ENCODE data around the gene CEP131.

DNA sequence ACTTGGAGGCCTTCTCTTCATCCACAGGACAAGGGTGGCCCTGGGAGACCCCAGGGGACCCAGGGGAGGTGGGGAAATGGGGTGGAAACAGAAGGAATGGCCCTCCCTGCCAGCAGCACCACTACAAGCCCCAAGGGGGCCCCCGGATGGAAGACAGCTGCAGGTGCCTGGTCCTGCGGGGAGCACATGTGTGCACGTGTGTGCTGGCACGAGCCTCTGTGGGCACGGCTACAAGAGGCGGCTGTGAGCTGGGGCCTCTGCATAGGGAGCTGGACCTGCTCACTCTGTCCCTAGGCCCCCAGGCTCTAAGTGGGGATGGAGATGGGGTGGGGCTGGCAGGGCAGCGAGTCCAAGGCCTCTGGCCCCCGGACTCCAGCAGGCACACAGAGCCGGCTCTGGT, 43.5 kb downstream of the CEP131 start:
- TF ChIP-seq, protein P1, sequence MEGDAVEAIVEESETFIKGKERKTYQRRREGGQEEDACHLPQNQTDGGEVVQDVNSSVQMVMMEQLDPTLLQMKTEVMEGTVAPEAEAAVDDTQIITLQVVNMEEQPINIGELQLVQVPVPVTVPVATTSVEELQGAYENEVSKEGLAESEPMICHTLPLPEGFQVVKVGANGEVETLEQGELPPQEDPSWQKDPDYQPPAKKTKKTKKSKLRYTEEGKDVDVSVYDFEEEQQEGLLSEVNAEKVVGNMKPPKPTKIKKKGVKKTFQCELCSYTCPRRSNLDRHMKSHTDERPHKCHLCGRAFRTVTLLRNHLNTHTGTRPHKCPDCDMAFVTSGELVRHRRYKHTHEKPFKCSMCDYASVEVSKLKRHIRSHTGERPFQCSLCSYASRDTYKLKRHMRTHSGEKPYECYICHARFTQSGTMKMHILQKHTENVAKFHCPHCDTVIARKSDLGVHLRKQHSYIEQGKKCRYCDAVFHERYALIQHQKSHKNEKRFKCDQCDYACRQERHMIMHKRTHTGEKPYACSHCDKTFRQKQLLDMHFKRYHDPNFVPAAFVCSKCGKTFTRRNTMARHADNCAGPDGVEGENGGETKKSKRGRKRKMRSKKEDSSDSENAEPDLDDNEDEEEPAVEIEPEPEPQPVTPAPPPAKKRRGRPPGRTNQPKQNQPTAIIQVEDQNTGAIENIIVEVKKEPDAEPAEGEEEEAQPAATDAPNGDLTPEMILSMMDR (IDR thresholded peaks at IDR 0.05) = no peak
- TF ChIP-seq POLR2A (IDR thresholded peaks at IDR 0.05) = no peak
- no peak for TF ChIP-seq POLR2AphosphoS5 (IDR thresholded peaks at IDR 0.05; ENCODE audit: insufficient read depth in 1 of 2, low read depth in 1 of 2)

Data from vagina (tissue), 2 donors.